HG03521 (cell line): ENCODE data around the gene CNP.
"Not testable (repeated sequence)": the region's sequence is repeated elsewhere in the genome, so short reads cannot be mapped to it uniquely, and the experiment has no call there.

Experiments
- ATAC-seq: cut with Tn5 transposase; IDR thresholded peaks from one replicate; pipeline ENCODE4 v1.9.1; 2021; ENCODE audit warnings: mild to moderate bottlenecking, moderate library complexity; ENCODE audit not compliant: unreplicated experiment

The CNP gene

GRCh38 chr17:42002175-42002791 lies 35.7 kb downstream of the CNP start:
- ATAC-seq, result no peak

GRCh38 chr17:42002792-42003301 lies 36.3 kb downstream of the CNP start:
- no peak for ATAC-seq

GRCh38 chr17:42005166-42005565 lies 38.6 kb downstream of the CNP start:
- ATAC-seq, result no peak

GRCh38 chr17:42009170-42009569 lies 42.6 kb downstream of the CNP start:
- no peak for ATAC-seq

GRCh38 chr17:42010266-42010680 lies 43.7 kb downstream of the CNP start:
- not testable (repeated sequence) for ATAC-seq

- ATAC-seq, result no peak
These were observed 44.4 kb downstream of the CNP start for GRCh38 chr17:42010898-42011516.

GRCh38 chr17:42012363-42012762 lies 45.8 kb downstream of the CNP start:
- ATAC-seq, result not testable (repeated sequence)

- not testable (repeated sequence) for ATAC-seq
These were observed 47.1 kb downstream of the CNP start for GRCh38 chr17:42013740-42014139.

- ATAC-seq, result no peak
These were observed 49.8 kb downstream of the CNP start for GRCh38 chr17:42016411-42016831.

- peak; percentile 79 for ATAC-seq
These were observed 50.6 kb downstream of the CNP start, which contains the start of gene DNAJC7 for GRCh38 chr17:42016941-42017865. Gene DNAJC7, minus strand, starts transcription at chr17:42017439. Its CDS starts 23 bp downstream, at chr17:42017416.

- no peak for ATAC-seq
These were observed 51.2 kb downstream of the CNP start for GRCh38 chr17:42017866-42018200.

GRCh38 chr17:42018339-42018738 lies 51.7 kb downstream of the CNP start:
- no peak for ATAC-seq

- ATAC-seq, result no peak
These were observed 52.4 kb downstream of the CNP start for GRCh38 chr17:42018988-42019387.

GRCh38 chr17:42019509-42020404 lies 53.2 kb downstream of the CNP start, which contains the start of gene NKIRAS2:
Gene NKIRAS2, plus strand, starts transcription at chr17:42020090. Its CDS starts 1,488 bp downstream, at chr17:42021578.
- ATAC-seq, result peak; percentile 49

- not testable (repeated sequence) for ATAC-seq
These were observed 54.2 kb downstream of the CNP start for GRCh38 chr17:42020845-42021244.

- ATAC-seq, result no peak
These were observed 57.1 kb downstream of the CNP start for GRCh38 chr17:42023524-42024349.

GRCh38 chr17:42025191-42025579 lies 58.6 kb downstream of the CNP start:
- ATAC-seq, result no peak

GRCh38 chr17:42025936-42026335 lies 59.3 kb downstream of the CNP start:
- ATAC-seq, result no peak

GRCh38 chr17:42026857-42027589 lies 60.4 kb downstream of the CNP start:
- no peak for ATAC-seq
